ENCODE results near the gene CEP135. TPM values are rescaled to one million over a fixed set of nuclear protein-coding genes. Genes with fewer than 3 reads are reported as not detected.
A peak's percentile ranks its signal among the peaks of the same experiment; 100 is the strongest.

The CEP135 gene
- total and polyA plus RNA-seq, 2 experiments from 2014 or later, result 5.7 to 6.6 TPM

- Histone ChIP-seq H4K20me1 (ENCODE audit: insufficient read depth) (no peaks in the 10 kb centered on the region), H3K27me3 (replicated peaks; ENCODE audit: insufficient read depth) (no peaks in the 10 kb centered on the region), H2AFZ (no peak overlapping the region), H3K4me3 (no peak overlapping the region), H3K9me3 (ENCODE audit: low read depth) (no peaks in the 10 kb centered on the region), H3K27ac (no peak overlapping the region), H3K4me1 (ENCODE audit: insufficient read depth) (peaks cover under 1% of the 10 kb centered on the region; the same call in 1 of the 2 replicates), H3K4me2 (ENCODE audit: unreplicated experiment) (no peak overlapping the region), H3K79me2 (ENCODE audit: insufficient read depth) (no peaks in the 10 kb centered on the region), H3K9ac (no peak overlapping the region), H3K36me3 (ENCODE audit: low read depth) (no peaks in the 10 kb centered on the region), H3F3A (ENCODE audit: insufficient read depth) (no peaks in the 10 kb centered on the region), H3K9me2 (ENCODE audit: insufficient read depth) (no peaks in the 10 kb centered on the region)
- no peak for DNase-seq
- 85% methylated on average over 3 of the region's 3 CpGs for WGBS, 2 experiments (ENCODE audit: low coverage in 1 of 2, low lambda C conversion rate in 2 of 2, missing lambda C conversion rate in 2 of 2)
- TF ChIP-seq EZH2phosphoT487 (IDR thresholded peaks at IDR 0.05; ENCODE audit: insufficient read depth, low read depth), result no peak
- no peak for TF ChIP-seq EZH2 (IDR thresholded peaks at IDR 0.05; ENCODE audit: insufficient read depth, poor library complexity, severe bottlenecking)
- in situ Hi-C loops (cut with MboI), result no loop called here
Measured at GRCh38 chr4:55941881-55942396, 6.8 kb upstream of the CEP135 start.

GRCh38 chr4:55947254-55947882, 1.4 kb upstream of the CEP135 start:
- peak overlapping the region; percentile 93 for H2AFZ ChIP-seq
- H3K9me3 ChIP-seq (ENCODE audit: low read depth), result no peaks in the 10 kb centered on the region
- H3K4me3 ChIP-seq, result peak overlapping the region; percentile 84
- H3K36me3 ChIP-seq (ENCODE audit: low read depth), result no peaks in the 10 kb centered on the region
- in situ Hi-C loops (cut with MboI), result no loop called here
- 68 to 71% methylated on average over 6 of the region's 6 CpGs for WGBS, 2 experiments (ENCODE audit: low coverage in 1 of 2, low lambda C conversion rate in 2 of 2, missing lambda C conversion rate in 2 of 2)
- H3K9ac ChIP-seq, result peak overlapping the region; percentile 91
- no peaks in the 10 kb centered on the region for H3K27me3 ChIP-seq (replicated peaks; ENCODE audit: insufficient read depth)
- peaks cover 28% of the 10 kb centered on the region for H3K4me1 ChIP-seq (ENCODE audit: insufficient read depth)
- peak; percentile 35 for DNase-seq
- H3K4me2 ChIP-seq (ENCODE audit: unreplicated experiment), result peak overlapping the region; percentile 86
- H3K27ac ChIP-seq, result peak overlapping the region; percentile 93
- no peaks in the 10 kb centered on the region for H4K20me1 ChIP-seq (ENCODE audit: insufficient read depth)
- peaks cover 31% of the 10 kb centered on the region for H3F3A ChIP-seq (ENCODE audit: insufficient read depth)
- TF ChIP-seq EZH2 (IDR thresholded peaks at IDR 0.05; ENCODE audit: insufficient read depth, poor library complexity, severe bottlenecking) (no peak), EZH2phosphoT487 (IDR thresholded peaks at IDR 0.05; ENCODE audit: insufficient read depth, low read depth) (no peak)
- H3K9me2 ChIP-seq (ENCODE audit: insufficient read depth), result no peaks in the 10 kb centered on the region
- H3K79me2 ChIP-seq (ENCODE audit: insufficient read depth), result peaks cover 26% of the 10 kb centered on the region

- H3K27me3 ChIP-seq (replicated peaks; ENCODE audit: insufficient read depth), result no peaks in the 10 kb centered on the region
- no peaks in the 10 kb centered on the region for H3K9me2 ChIP-seq (ENCODE audit: insufficient read depth)
- H3K4me3 ChIP-seq, result peak overlapping the region; percentile 84
- 0 out of 2 replicates have a peak, but pooled peaks cover 2% of the 10 kb centered on the region for H3K36me3 ChIP-seq (ENCODE audit: low read depth)
- H3K4me2 ChIP-seq (ENCODE audit: unreplicated experiment), result peak overlapping the region; percentile 86
- H3K27ac ChIP-seq, result peak overlapping the region; percentile 93
- no peak for TF ChIP-seq EZH2 (IDR thresholded peaks at IDR 0.05; ENCODE audit: insufficient read depth, poor library complexity, severe bottlenecking)
- H3K9me3 ChIP-seq (ENCODE audit: low read depth), result no peaks in the 10 kb centered on the region
- H3K9ac ChIP-seq, result peak overlapping the region; percentile 91
- DNase-seq, result peak; percentile 90
- peak overlapping the region; percentile 93 for H2AFZ ChIP-seq
- H4K20me1 ChIP-seq (ENCODE audit: insufficient read depth), result no peaks in the 10 kb centered on the region
- WGBS, 2 experiments (ENCODE audit: low coverage in 1 of 2, low lambda C conversion rate in 2 of 2, missing lambda C conversion rate in 2 of 2), result 4% methylated on average over 17 to 19 of the region's 19 CpGs
- H3K79me2 ChIP-seq (ENCODE audit: insufficient read depth), result peaks cover 34% of the 10 kb centered on the region
- H3F3A ChIP-seq (ENCODE audit: insufficient read depth), result peaks cover 31% of the 10 kb centered on the region
- in situ Hi-C loops (cut with MboI), result no loop called here
- H3K4me1 ChIP-seq (ENCODE audit: insufficient read depth), result peaks cover 28% of the 10 kb centered on the region
Measured at GRCh38 chr4:55947912-55948725, 626 bp upstream of the CEP135 start.

GRCh38 chr4:55949482-55949802, 697 bp downstream of the CEP135 start:
- Histone ChIP-seq H3K4me3 (peak overlapping the region; percentile 84), H3K36me3 (ENCODE audit: low read depth) (peaks cover 12% of the 10 kb centered on the region; the same call in 1 of the 2 replicates), H3K79me2 (ENCODE audit: insufficient read depth) (peaks cover 36% of the 10 kb centered on the region), H3K9me2 (ENCODE audit: insufficient read depth) (no peaks in the 10 kb centered on the region), H4K20me1 (ENCODE audit: insufficient read depth) (no peaks in the 10 kb centered on the region), H3K4me1 (ENCODE audit: insufficient read depth) (peaks cover 28% of the 10 kb centered on the region), H3K9ac (peak overlapping the region; percentile 91), H2AFZ (peak overlapping the region; percentile 93), H3K27ac (peak overlapping the region; percentile 93), H3K4me2 (ENCODE audit: unreplicated experiment) (peak overlapping the region; percentile 86), H3K27me3 (replicated peaks; ENCODE audit: insufficient read depth) (no peaks in the 10 kb centered on the region), H3F3A (ENCODE audit: insufficient read depth) (peaks cover 31% of the 10 kb centered on the region), H3K9me3 (ENCODE audit: low read depth) (no peaks in the 10 kb centered on the region)
- no peak for DNase-seq
- TF ChIP-seq EZH2phosphoT487 (IDR thresholded peaks at IDR 0.05; ENCODE audit: insufficient read depth, low read depth) (no peak), EZH2 (IDR thresholded peaks at IDR 0.05; ENCODE audit: insufficient read depth, poor library complexity, severe bottlenecking) (no peak)
- in situ Hi-C loops (cut with MboI), result no loop called here
- 10 to 12% methylated on average over 3 of the region's 3 CpGs for WGBS, 2 experiments (ENCODE audit: low coverage in 1 of 2, low lambda C conversion rate in 2 of 2, missing lambda C conversion rate in 2 of 2)
